Omental fat pad (tissue), 4 donors: Measurements from ENCODE around the gene CHST8. TPM values are rescaled to one million over a fixed set of nuclear protein-coding genes. Genes with fewer than 3 reads are reported as not detected.

ENCODE experiments used
- ATAC-seq: fragments of 150-250 bp; one replicate; pipeline ENCODE4 v1.9.1; 2016; ENCODE audit warnings: mild to moderate bottlenecking, moderate library complexity; ENCODE audit not compliant: low FRiP score
- DNase-seq: peaks from one replicate; pipeline ENCODE4 v3.0.0-alpha.2; 2019; ENCODE audit warnings: low spot score
- total RNA-seq, 4 donors: library from RNA; depleted of rRNA; stranded (reverse); fragments of >200 nt; gene quantifications; one replicate each; pipeline ENCODE4 v1.1.0, GENCODE V29; 2016
- TF ChIP-seq, protein P1 (sequence below), 3 donors: fragments of 450-650 bp; IDR thresholded peaks; one replicate each; pipeline ENCODE4 v1.5.1; 2016 to 2017; ENCODE audit warnings: antibody characterized with exemption in 3 of 3, mild to moderate bottlenecking in 3 of 3, moderate library complexity in 2 of 3

Gene CHST8
- total RNA-seq, 4 donors from 2014 or later, result 1.3 to 4.8 (median 1.4) TPM; not detected in 1

DNA sequence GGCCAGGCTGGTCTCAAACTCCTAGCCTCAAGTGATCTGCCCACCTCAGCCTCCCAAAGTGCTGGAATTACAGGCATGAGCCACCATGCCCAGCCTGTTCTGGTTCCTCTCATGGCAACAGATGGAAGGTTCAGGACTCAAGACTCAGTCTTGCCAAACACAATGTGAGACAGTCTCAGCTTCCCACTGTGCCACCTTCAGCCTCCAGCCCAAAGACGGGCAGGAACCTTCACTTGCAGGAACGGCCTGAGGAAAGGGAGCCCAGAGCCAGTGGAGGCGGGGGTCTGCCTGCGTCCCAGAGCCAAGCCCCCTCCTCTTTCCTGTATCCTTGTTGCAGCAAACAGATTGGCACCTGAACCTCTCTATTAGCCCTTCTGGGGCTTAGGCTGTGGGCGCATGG, 2.9 kb upstream of the CHST8 start:
- no peak for ATAC-seq
- DNase-seq, result no peak
- TF ChIP-seq, protein P1, sequence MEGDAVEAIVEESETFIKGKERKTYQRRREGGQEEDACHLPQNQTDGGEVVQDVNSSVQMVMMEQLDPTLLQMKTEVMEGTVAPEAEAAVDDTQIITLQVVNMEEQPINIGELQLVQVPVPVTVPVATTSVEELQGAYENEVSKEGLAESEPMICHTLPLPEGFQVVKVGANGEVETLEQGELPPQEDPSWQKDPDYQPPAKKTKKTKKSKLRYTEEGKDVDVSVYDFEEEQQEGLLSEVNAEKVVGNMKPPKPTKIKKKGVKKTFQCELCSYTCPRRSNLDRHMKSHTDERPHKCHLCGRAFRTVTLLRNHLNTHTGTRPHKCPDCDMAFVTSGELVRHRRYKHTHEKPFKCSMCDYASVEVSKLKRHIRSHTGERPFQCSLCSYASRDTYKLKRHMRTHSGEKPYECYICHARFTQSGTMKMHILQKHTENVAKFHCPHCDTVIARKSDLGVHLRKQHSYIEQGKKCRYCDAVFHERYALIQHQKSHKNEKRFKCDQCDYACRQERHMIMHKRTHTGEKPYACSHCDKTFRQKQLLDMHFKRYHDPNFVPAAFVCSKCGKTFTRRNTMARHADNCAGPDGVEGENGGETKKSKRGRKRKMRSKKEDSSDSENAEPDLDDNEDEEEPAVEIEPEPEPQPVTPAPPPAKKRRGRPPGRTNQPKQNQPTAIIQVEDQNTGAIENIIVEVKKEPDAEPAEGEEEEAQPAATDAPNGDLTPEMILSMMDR (IDR thresholded peaks at IDR 0.05), result no peak

DNA sequence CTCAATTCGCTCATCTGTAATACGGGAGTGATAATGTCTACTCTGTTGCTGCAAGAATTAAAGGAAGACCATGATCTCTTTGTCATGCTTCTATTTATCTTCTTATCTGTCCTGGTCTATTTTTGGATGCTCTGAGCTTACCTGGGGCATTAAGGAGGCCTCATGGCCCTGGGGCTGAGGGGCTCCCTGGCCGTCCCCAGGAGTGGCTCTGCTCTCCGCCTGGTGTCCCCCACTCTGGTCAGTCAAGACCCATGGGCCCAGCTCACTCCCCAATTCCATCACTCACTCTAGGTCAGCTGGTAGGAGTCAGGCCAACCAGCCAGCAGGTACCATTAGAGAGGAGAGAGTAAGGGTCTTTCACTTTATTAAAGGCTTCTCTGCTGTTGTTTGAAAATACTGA, 1.1 kb upstream of the CHST8 start:
- ATAC-seq, result no peak
- TF ChIP-seq, protein P1 (IDR thresholded peaks at IDR 0.05), result no peak
- no peak for DNase-seq

DNA sequence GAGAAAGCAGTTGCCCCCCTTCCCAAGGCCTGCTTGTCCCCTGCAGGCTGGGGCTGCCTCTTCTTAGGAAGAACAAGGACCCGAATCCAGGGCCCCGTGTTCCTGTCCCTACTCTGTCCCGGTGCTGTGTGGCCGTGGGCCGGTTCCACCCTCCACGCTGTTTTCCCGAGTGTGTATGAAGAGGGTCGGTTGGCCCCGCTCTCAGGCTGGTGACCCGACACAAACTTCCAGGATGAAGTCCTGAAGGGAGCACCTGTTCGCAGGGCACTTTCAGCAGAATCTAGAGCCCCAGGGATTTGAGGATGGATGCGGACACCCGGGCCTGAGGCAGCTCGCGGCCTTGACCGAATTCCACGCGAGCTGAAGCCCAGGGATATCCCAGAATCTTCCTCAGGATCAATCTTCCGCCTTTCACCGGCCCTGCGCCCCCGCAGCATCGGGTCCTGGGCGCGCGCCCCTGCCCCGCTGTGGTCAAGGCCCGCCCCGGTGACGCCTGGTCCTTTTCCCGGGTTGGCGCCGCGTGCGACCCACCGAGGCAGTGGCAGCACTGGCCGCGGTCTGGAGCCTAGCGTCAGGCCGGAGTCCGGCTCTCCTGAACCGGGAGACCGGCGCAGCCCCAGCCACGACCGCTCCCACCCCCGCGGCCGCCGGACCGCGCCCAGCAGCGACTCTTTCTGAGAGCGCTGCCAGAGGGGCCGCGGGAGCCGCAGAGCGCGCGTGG, 528 bp upstream of the CHST8 start:
- DNase-seq, result no peak
- TF ChIP-seq, protein P1 (IDR thresholded peaks at IDR 0.05), result no peak
- ATAC-seq, result no peak

DNA sequence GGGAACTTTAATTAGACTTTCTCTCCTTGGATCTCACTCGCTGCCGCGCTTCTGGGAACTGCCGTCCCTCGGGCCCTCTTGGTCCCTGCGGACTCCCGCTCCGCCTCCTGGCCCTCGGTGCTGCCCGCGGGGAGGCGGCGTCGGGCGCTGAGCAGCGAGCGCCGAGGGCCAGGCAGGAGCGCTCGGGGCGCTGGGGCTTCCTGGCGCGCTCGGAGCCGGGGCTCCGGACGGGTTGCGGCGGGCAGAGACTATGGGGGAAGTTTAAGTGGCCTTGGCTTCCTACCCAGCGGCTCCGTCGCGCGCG, 704 bp downstream of the CHST8 start:
- TF ChIP-seq, protein P1 (IDR thresholded peaks at IDR 0.05), result no peak
- no peak for DNase-seq
- ATAC-seq, result no peak

DNA sequence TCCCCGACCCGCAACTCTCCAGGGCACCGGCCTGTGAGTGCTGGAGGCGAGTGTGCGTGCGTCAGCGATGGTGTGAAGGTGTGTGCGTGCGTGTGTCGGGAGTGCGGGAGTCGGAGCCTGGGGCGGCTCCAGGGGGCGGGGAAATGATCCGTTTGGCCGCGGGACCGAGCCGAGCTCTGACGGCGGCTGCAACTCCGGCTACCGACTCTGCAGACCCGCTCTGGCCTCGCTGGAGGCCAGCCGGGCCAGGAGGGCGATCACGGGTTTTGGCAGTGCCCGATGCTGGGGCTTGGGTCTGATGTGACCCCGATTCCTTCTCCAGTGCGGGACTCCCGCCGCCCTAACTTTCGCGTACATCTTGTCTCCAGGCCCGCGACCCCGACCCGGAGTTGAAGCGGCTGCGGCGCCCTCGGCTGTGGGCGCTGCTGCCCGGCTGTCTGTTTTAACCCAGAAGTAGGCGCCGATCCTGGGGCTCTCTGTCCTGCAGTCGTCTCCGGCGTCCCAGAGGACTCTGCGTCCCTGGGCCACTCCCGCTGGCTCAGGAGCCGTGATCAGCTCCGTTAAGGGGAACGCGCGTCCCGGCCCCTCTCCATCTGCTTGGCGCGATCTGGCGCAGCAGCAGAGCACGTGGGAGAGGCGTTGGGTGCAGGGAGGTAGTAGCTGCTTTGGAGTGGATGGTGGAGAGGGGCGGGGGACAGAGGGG, 1.2 kb downstream of the CHST8 start:
- TF ChIP-seq, protein P1 (IDR thresholded peaks at IDR 0.05), result no peak
- no peak for DNase-seq
- ATAC-seq, result no peak

DNA sequence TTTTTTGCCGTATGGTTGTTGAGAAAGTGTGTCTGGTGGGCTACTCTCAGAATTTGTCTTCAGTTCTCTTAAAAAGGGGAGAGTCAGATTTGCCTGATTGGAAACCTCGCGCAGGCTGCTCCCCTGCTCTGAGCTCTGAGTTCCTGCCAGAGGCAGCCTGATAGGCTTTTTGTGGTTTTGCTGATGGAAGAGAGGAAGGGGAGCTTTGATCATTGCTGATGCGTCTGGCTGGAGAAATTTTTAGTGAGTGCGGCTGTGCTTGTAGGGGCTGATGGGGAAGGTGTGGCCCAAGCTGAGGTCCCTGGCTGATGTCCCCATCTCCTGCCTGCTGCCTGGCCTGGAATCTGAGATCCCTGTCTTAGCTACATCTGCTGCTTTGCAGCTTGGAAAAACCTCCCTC, 2.8 kb downstream of the CHST8 start:
- TF ChIP-seq, protein P1 (IDR thresholded peaks at IDR 0.05), result no peak
- no peak for DNase-seq
- no peak for ATAC-seq

DNA sequence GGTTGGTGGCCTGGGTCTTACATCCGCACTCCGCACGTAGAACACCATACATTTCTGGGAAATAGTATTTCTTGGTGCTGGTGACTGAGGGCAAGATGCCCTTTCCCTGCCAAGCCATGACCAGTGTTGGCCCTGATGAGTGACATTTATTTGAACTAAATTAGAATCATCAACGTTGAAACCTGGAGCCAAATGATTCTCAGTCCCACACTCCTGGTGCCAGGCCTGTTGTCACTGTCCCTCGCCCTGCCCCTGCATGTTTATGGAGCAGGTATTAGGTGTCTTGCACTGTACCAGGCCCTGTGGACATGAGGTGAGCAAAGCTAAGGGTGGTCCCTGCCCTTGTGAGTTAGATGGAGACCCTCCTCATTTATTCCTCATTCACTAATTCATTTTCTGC, 5.8 kb downstream of the CHST8 start:
- no peak for DNase-seq
- no peak for ATAC-seq
- TF ChIP-seq, protein P1 (IDR thresholded peaks at IDR 0.05), result no peak
